SK-N-SH treated with all-trans-retinoic acid at 6 μM for 48 hours (cell line): ENCODE data around the gene ZNF174.

Experiments used
- ATAC-seq: fragments of 200-7000 bp; cut with Tn5 transposase; 3 replicates; pipeline ENCODE4 v1.9.1; 2020; ENCODE audit warnings: mild to moderate bottlenecking, moderate library complexity
- ARNTL ChIP-seq: fragments of 450-650 bp; formaldehyde crosslinking; IDR thresholded peaks from 2 replicates; pipeline ENCODE4 v1.5.0; 2020; ENCODE audit warnings: low read depth, mild to moderate bottlenecking, moderate library complexity, borderline replicate concordance
- BACH2 ChIP-seq: fragments of 250-450 bp; sonication (Bioruptor Pico); IDR thresholded peaks from 2 replicates; pipeline ENCODE4 v1.9.0; 2021; ENCODE audit warnings: mild to moderate bottlenecking, borderline replicate concordance
- CREB5 ChIP-seq: fragments of 250-450 bp; sonication (Bioruptor Pico); IDR thresholded peaks from 2 replicates; pipeline ENCODE4 v1.5.1; 2020; ENCODE audit warnings: low read depth, mild to moderate bottlenecking, moderate library complexity
- CSDC2 ChIP-seq: fragments of 250-450 bp; sonication (Bioruptor Pico); IDR thresholded peaks from 2 replicates; pipeline ENCODE4 v1.5.0; 2020; ENCODE audit warnings: mild to moderate bottlenecking, moderate library complexity
- CSRNP3 ChIP-seq: fragments of 250-450 bp; sonication (Bioruptor Pico); IDR thresholded peaks from 2 replicates; pipeline ENCODE4 v1.5.1; 2021; ENCODE audit warnings: mild to moderate bottlenecking, moderate library complexity
- ESRRG ChIP-seq: fragments of 250-450 bp; sonication (Bioruptor Pico); IDR thresholded peaks from 2 replicates; pipeline ENCODE4 v1.6.1; 2021; ENCODE audit warnings: mild to moderate bottlenecking
- ISL1 ChIP-seq: fragments of 250-450 bp; sonication (Bioruptor Pico); IDR thresholded peaks from 2 replicates; pipeline ENCODE4 v2.1.2; 2022; ENCODE audit warnings: mild to moderate bottlenecking, moderate library complexity
- OSR1 ChIP-seq: fragments of 250-450 bp; sonication (Bioruptor Pico); IDR thresholded peaks from 2 replicates; pipeline ENCODE4 v1.8.0; 2022; ENCODE audit warnings: moderate library complexity, mild to moderate bottlenecking, inconsistent platforms
- PATZ1 ChIP-seq: fragments of 250-450 bp; sonication (Bioruptor Pico); IDR thresholded peaks from 2 replicates; pipeline ENCODE4 v1.8.0; 2020; ENCODE audit warnings: mild to moderate bottlenecking, moderate library complexity, borderline replicate concordance
- POU6F1 ChIP-seq: fragments of 250-450 bp; sonication (Bioruptor Pico); IDR thresholded peaks from 2 replicates; pipeline ENCODE4 v1.8.0; 2021; ENCODE audit warnings: low read depth, mild to moderate bottlenecking, moderate library complexity, borderline replicate concordance
- PPARA ChIP-seq: fragments of 250-450 bp; sonication (Bioruptor Pico); IDR thresholded peaks from 2 replicates; pipeline ENCODE4 v1.5.0; 2020; ENCODE audit warnings: mild to moderate bottlenecking, borderline replicate concordance
- RARB ChIP-seq: fragments of 250-450 bp; sonication (Bioruptor Pico); IDR thresholded peaks from 2 replicates; pipeline ENCODE4 v1.8.0; 2021; ENCODE audit warnings: mild to moderate bottlenecking, moderate library complexity
- TOX ChIP-seq: fragments of 250-450 bp; sonication (Bioruptor Pico); IDR thresholded peaks from 2 replicates; pipeline ENCODE4 v1.8.0; 2021; ENCODE audit warnings: mild to moderate bottlenecking, moderate library complexity, borderline replicate concordance
- TSHZ2 ChIP-seq: fragments of 250-450 bp; sonication (Bioruptor Pico); IDR thresholded peaks from 2 replicates; pipeline ENCODE4 v1.5.0; 2020; ENCODE audit warnings: mild to moderate bottlenecking, moderate library complexity
- ZC3H10 ChIP-seq: fragments of 250-450 bp; sonication (Bioruptor Pico); IDR thresholded peaks from 2 replicates; pipeline ENCODE4 v1.5.1; 2021; ENCODE audit warnings: mild to moderate bottlenecking, moderate library complexity
- ZFP3 ChIP-seq: fragments of 250-450 bp; sonication (Bioruptor Pico); IDR thresholded peaks from 2 replicates; pipeline ENCODE4 v1.5.0; 2020; ENCODE audit warnings: mild to moderate bottlenecking, moderate library complexity
- ZFP30 ChIP-seq: fragments of 450-650 bp; formaldehyde crosslinking; IDR thresholded peaks from 2 replicates; pipeline ENCODE4 v1.5.0; 2022; ENCODE audit warnings: mild to moderate bottlenecking, moderate library complexity
- ZNF565 ChIP-seq: fragments of 450-650 bp; formaldehyde crosslinking; conservative IDR thresholded peaks from 2 replicates; pipeline ENCODE4 v1.5.0; 2020; ENCODE audit warnings: low read depth, mild to moderate bottlenecking, moderate library complexity
- ZNF70 ChIP-seq: fragments of 450-650 bp; formaldehyde crosslinking; IDR thresholded peaks from 2 replicates; pipeline ENCODE4 v1.5.0; 2020; ENCODE audit warnings: mild to moderate bottlenecking, moderate library complexity
- ZNF8 ChIP-seq: fragments of 450-650 bp; formaldehyde crosslinking; IDR thresholded peaks from 2 replicates; pipeline ENCODE4 v1.5.0; 2020; ENCODE audit warnings: mild to moderate bottlenecking, moderate library complexity

The ZNF174 gene

GRCh38 chr16:3369073-3369472, 31.9 kb upstream of the ZNF174 start:
- no peak for ATAC-seq
- TF ChIP-seq ZNF70 (CRISPR knock-in tag) = no peak
- TF ChIP-seq ZNF565 (CRISPR knock-in tag) = no peak
- no peak for TF ChIP-seq BACH2
- no peak for TF ChIP-seq CSRNP3 (CRISPR knock-in tag)
- no peak for TF ChIP-seq PATZ1 (CRISPR knock-in tag)
- no peak for TF ChIP-seq ZFP3 (CRISPR knock-in tag)
- TF ChIP-seq ZNF8 (CRISPR knock-in tag) = no peak

- TF ChIP-seq ZNF70 (CRISPR knock-in tag) (no peak), CSRNP3 (CRISPR knock-in tag) (no peak), RARB (CRISPR knock-in tag) (no peak), OSR1 (CRISPR knock-in tag) (no peak)
- no peak for ATAC-seq
Observed at GRCh38 chr16:3375680-3376079, 25.3 kb upstream of the ZNF174 start.

- no peak for ATAC-seq
- TF ChIP-seq CREB5 (CRISPR knock-in tag) = no peak
- no peak for TF ChIP-seq ZFP3 (CRISPR knock-in tag)
Observed at GRCh38 chr16:3377917-3378316, 23.1 kb upstream of the ZNF174 start.

GRCh38 chr16:3383045-3383448, 18.0 kb upstream of the ZNF174 start:
- no peak for ATAC-seq
- TF ChIP-seq CSRNP3 (CRISPR knock-in tag) (no peak), ZNF565 (CRISPR knock-in tag) (no peak), POU6F1 (CRISPR knock-in tag) (no peak), PPARA (CRISPR knock-in tag) (no peak), CSDC2 (CRISPR knock-in tag) (no peak), ESRRG (CRISPR knock-in tag) (no peak), TSHZ2 (CRISPR knock-in tag) (no peak), ARNTL (CRISPR knock-in tag) (no peak), ZFP30 (CRISPR knock-in tag) (no peak), ZNF8 (CRISPR knock-in tag) (no peak), ISL1 (no peak), PATZ1 (CRISPR knock-in tag) (no peak), ZNF70 (CRISPR knock-in tag) (no peak), OSR1 (CRISPR knock-in tag) (no peak), ZC3H10 (no peak), TOX (CRISPR knock-in tag) (no peak), RARB (CRISPR knock-in tag) (no peak)
